Heart left ventricle (tissue), 13 donors: Measurements from ENCODE around the gene HAO2.

Experiments used
- CTCF ChIP-seq, 12 donors: fragments of 200-600 bp; sonication (generic) in 4 of 12; IDR thresholded peaks; one replicate each; pipeline versions ENCODE4 v1.5.0 to v1.8.0; 2018 to 2022; ENCODE audit warnings: antibody characterized with exemption in 12 of 12, mild to moderate bottlenecking in 5 of 12
- POLR2A ChIP-seq, 2 donors: fragments of 450-650 bp; IDR thresholded peaks; one replicate each; pipeline ENCODE4 v1.6.1; 2017; ENCODE audit warnings: antibody characterized with exemption in 2 of 2, mild to moderate bottlenecking in 2 of 2, moderate library complexity in 2 of 2
- donor health status: ischemic (EF 13 %, LVEDD 7.1; RV severe dilation, severe dysfunction).
- donor health status: DM: no; HTN: yes; CAD: no.
- donor health status: DM: no; HTN: no; CAD: no.
- donor health status: ischemic (EF 25% LVEDD 6.9; RV normal size, moderate dysfunction).
- donor health status: ischemic (EF 25% LVEDD 5.7; RV mildly dilated, moderate dysfunction).
- donor health status: ischemic (EF 35%, LVEDD 5.7; RV mildly dilated, moderate dysfunction).
- donor health status: nonischemic (EF 11% LVEDD 7.7; RV severe dilation, severe dysfunction).
- donor health status: DM: yes; HTN: yes; CAD: no.
- donor health status: PGD.
- donor health status: ischemic (EF 29% LVEDD 5.4; RV normal size, mild dysfunction).
- donor health status: nonischemic (EF 23%, LVEDD 6.1; RV moderate dilation, normal function).

GRCh38 chr1:119353836-119354235 is 14.7 kb upstream of the HAO2 start:
- TF ChIP-seq CTCF (IDR thresholded peaks at IDR 0.05) (no peak), POLR2A (IDR thresholded peaks at IDR 0.05) (no peak)
